Ovary (tissue), 9 donors: Measurements from ENCODE around the gene LRFN2. TPM values are rescaled to one million over a fixed set of nuclear protein-coding genes. Genes with fewer than 3 reads are reported as not detected.

Experiments
- DNase-seq, 5 donors: peaks; one replicate each; pipeline ENCODE4 v3.0.0-alpha.2; 2019 to 2020
- H3K27ac ChIP-seq, 2 donors: fragments of 200-600 bp; one replicate each; pipeline versions ENCODE4 v1.5.1 to v1.8.0; 2019 to 2022
- H3K27me3 ChIP-seq: fragments of 200-600 bp; one replicate; pipeline ENCODE4 v1.8.0; 2022
- H3K36me3 ChIP-seq: fragments of 200-600 bp; sonication (generic); one replicate; pipeline ENCODE4 v1.5.1; 2019
- H3K4me1 ChIP-seq: one replicate; pipeline ENCODE4 v1.8.1; 2013; ENCODE audit warnings: mild to moderate bottlenecking, moderate library complexity; ENCODE audit not compliant: insufficient read depth
- H3K4me3 ChIP-seq: fragments of 200-600 bp; sonication (generic); one replicate; pipeline ENCODE4 v1.5.1; 2017
- H3K9me3 ChIP-seq, 2 donors: fragments of 200-600 bp in 1 of 2; sonication (generic) in 1 of 2; one replicate each; pipeline versions ENCODE4 v1.5.1 to v1.8.1; 2013 to 2019; ENCODE audit warnings: mild to moderate bottlenecking in 1 of 2, moderate library complexity in 1 of 2
- EP300 ChIP-seq: sonication (generic); formaldehyde crosslinking; IDR thresholded peaks from one replicate; pipeline ENCODE4 v1.6.1; 2017; ENCODE audit warnings: antibody characterized with exemption
- POLR2A ChIP-seq: fragments of 450-650 bp; IDR thresholded peaks from one replicate; pipeline ENCODE4 v1.6.1; 2017; ENCODE audit warnings: antibody characterized with exemption, mild to moderate bottlenecking, moderate library complexity
- WGBS, 3 donors: extraction: QIAGEN DNeasy Blood & Tissue Kit in 1 of 3; methylation state at CpG; one replicate each; pipeline versions ENCODE4 v1.1.5 to v1.1.7; 2013 to 2017; 5-methylcytosine and 5-hydroxymethylcytosine counted together
- intact Hi-C, 4 donors: fragments of 100-400 bp; cut with DNase I; formaldehyde crosslinking; loops; one replicate each; pipeline versions ENCODE4 v1.11.0 to v1.15.1; 2022 to 2023
- polyA plus RNA-seq, 2 donors: library from polyadenylated mRNA; stranded (reverse); fragments of 200-250 nt in 1 of 2; fragments of 350-450 nt in 1 of 2; fragmentation: Illumina TruSeq in 1 of 2; extraction: RNeasy Lipid Tissue Mini Kit (QIAGEN cat#74804) in 1 of 2; gene quantifications; one replicate each; pipeline ENCODE4 v1.2.3, GENCODE V29; 2013 to 2014
- total RNA-seq, 7 donors: library from RNA; depleted of rRNA in 2 of 7; stranded (reverse); fragments of >200 nt in 2 of 7; fragmentation: NEBNext Ultra II Directional in 3 of 7; extraction: Animal tissue kit (Norgen Biotek cat#: 25700) in 3 of 7; gene quantifications; one replicate each; pipeline versions ENCODE4 v1.1.0 to v1.2.4, GENCODE V29; 2016 to 2023
- TF ChIP-seq, protein P1 (sequence below), 3 donors: fragments of 450-650 bp in 2 of 3; fragments of 200-600 bp in 1 of 3; IDR thresholded peaks; one replicate each; pipeline versions ENCODE4 v1.5.1 to v1.8.0; 2016 to 2022; ENCODE audit warnings: antibody characterized with exemption in 3 of 3, mild to moderate bottlenecking in 1 of 3
- donor health status: DM: no; HTN: no; CAD: no; lungs with moderate emphysema.
- donor health status: DM: no; HTN: no; CAD: no.
- donor health status: Bipolar disorder and iron deficiency.
- donor health status: DM: yes; HTN: yes; CAD: no.
- donor health status: DM: no; HTN: no; CAD: no.
- donor health status: DM: yes; HTN: yes; CAD: no.

LRFN2 gene
- total and polyA plus RNA-seq, 9 donors: 0.10 to 2.2 (median 0.66) TPM

DNA sequence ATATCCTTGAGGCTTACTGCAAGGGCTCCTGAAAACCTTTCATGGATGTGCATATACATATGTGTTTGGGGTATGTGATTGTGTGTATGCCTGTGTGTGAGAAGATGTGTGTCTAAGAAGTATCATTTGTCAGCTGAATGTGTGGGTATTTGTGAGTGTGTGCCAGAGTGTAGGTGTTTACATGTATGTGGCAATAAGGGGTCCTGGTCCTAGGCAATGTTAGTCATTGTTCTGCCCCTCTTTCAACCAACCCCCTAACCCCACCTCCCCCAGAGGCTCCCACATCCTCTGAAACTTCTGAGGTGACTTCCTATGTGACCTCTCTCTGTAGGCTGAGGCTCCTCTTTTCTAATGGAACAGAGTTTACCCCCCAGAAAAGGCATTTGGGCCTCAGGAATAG lies 186.4 kb downstream of the LRFN2 start:
- Histone ChIP-seq H3K27me3 (no peaks in the 10 kb centered on the region), H3K36me3 (no peaks in the 10 kb centered on the region), H3K4me1 (peaks cover 3% of the 10 kb centered on the region), H3K4me3 (no peak overlapping the region), H3K27ac (no peak overlapping the region), H3K9me3 (no peaks in the 10 kb centered on the region)
- intact Hi-C loops: no loop called here
- no peak for DNase-seq
- TF ChIP-seq, protein P1, sequence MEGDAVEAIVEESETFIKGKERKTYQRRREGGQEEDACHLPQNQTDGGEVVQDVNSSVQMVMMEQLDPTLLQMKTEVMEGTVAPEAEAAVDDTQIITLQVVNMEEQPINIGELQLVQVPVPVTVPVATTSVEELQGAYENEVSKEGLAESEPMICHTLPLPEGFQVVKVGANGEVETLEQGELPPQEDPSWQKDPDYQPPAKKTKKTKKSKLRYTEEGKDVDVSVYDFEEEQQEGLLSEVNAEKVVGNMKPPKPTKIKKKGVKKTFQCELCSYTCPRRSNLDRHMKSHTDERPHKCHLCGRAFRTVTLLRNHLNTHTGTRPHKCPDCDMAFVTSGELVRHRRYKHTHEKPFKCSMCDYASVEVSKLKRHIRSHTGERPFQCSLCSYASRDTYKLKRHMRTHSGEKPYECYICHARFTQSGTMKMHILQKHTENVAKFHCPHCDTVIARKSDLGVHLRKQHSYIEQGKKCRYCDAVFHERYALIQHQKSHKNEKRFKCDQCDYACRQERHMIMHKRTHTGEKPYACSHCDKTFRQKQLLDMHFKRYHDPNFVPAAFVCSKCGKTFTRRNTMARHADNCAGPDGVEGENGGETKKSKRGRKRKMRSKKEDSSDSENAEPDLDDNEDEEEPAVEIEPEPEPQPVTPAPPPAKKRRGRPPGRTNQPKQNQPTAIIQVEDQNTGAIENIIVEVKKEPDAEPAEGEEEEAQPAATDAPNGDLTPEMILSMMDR (IDR thresholded peaks at IDR 0.05): no peak
- TF ChIP-seq POLR2A (no peak), EP300 (no peak)

DNA sequence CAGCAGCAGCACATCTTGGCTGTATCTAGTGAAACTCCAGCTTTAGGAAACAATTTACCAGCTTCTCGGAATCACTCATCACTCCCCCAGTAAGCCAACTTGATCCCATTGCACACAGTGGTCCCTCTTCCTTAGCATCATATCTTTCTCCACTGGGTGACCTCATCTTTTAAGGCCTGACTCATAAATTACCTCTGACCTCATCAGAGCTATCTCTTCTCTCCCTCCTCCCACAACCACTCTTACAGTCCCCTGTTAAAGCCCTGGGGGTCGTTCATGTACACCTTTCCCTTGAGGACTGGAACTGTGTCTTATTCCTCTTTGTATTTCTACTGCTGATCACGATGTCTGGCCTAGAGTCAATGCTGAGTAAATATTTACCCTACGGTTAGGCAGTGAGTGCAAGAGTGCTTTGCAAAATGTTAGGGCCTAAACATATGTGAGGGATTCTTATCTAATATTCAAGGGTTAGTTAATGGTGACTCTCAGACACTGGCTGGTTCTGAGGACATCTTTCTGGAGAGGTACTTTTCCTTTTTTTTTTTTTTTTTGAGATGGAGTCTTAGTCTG lies 187.2 kb downstream of the LRFN2 start:
- Histone ChIP-seq H3K27me3 (no peaks in the 10 kb centered on the region), H3K4me3 (no peak overlapping the region), H3K4me1 (peaks cover 3% of the 10 kb centered on the region), H3K27ac (no peak overlapping the region), H3K9me3 (no peaks in the 10 kb centered on the region), H3K36me3 (no peaks in the 10 kb centered on the region)
- DNase-seq: no peak
- TF ChIP-seq, protein P1 (IDR thresholded peaks at IDR 0.05): no peak
- no peak for TF ChIP-seq EP300
- no peak for TF ChIP-seq POLR2A
- 45 to 61% (median 45%) methylated on average over 4 of the region's 4 CpGs for WGBS, 3 donors
- intact Hi-C loops: no loop called here

DNA sequence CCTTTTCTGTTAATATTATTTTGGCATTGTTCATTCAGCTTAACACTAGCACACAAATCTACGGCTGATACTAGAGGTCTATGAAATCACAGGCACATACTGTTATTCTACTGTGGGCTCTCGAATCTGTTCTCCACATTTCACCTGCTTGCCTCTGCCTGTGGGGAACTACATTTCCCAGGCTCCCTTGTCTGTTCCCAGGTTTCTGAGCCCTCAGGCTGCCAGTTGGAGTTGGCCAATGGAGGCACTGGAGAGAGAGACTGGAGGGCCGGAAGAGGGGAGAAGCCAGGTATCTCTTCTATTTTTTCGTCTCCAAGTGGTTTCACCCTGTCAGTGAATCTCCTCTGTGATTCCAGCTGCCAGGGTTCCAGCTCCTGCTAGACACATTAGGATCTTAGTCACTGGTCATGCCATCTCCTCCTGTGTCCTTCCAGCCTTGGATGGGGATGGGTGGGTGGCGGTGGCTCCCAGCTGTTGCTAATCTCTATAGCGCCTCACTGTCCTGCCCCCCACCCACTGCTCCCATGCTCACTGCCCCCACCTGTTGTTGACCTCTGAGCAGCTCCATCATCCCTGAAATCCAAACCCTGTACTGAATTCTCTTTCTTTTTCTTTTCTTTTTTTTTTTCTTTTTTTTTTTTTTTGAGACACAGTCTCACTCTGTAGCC lies 188.2 kb downstream of the LRFN2 start:
- intact Hi-C loops: no loop called here
- TF ChIP-seq POLR2A: no peak
- no peak for TF ChIP-seq EP300
- TF ChIP-seq, protein P1 (IDR thresholded peaks at IDR 0.05): no peak
- whole genome bisulfite sequencing, 3 donors: 53 to 73% (median 62%) methylated on average over 6 of the region's 6 CpGs

DNA sequence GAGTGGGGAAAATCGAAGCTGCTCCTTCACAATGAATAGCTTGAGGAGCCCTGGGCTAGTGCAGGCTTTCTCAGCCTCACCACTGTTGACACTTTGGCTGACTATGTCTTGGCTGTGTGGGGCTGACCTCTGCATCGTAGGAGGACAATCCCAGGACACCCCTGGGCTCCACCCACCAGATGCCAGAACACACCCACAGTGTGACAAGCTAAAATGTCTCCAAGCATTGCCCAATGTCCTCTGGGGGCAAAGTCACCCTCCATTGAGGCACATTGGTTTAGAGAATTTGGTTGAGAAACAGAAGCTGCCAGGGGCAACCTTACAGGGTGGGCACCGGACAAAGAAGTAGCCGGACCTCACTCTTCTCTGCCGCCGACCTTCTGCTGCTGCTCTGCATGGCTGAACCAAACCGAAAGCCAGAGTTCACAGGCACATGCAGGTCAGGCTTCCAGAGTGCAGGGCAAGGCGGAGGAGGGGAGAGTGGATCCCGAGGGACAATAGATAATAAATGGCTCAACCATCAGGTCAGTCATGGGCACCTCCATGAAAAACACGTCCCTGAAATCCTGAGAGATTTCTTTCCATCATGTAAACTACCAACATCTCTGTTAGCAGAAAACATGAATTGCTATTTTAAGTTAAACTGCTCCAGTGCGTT lies 189.0 kb downstream of the LRFN2 start:
- WGBS, 3 donors: 68 to 77% (median 74%) methylated on average over 11 of the region's 11 CpGs
- H3K9me3 ChIP-seq: no peaks in the 10 kb centered on the region
- no peak for DNase-seq
- no peaks in the 10 kb centered on the region for H3K36me3 ChIP-seq
- H3K27me3 ChIP-seq: no peaks in the 10 kb centered on the region
- peaks cover 3% of the 10 kb centered on the region for H3K4me1 ChIP-seq
- H3K27ac ChIP-seq: no peak overlapping the region
- TF ChIP-seq POLR2A (no peak), EP300 (no peak)
- TF ChIP-seq, protein P1 (IDR thresholded peaks at IDR 0.05): no peak
- no peak overlapping the region for H3K4me3 ChIP-seq
- intact Hi-C loops: no loop called here

More for the DNA sequence above, 188.2 kb downstream of the LRFN2 start:
- Histone ChIP-seq H3K9me3 (no peaks in the 10 kb centered on the region), H3K4me3 (no peak overlapping the region), H3K27ac (no peak overlapping the region), H3K36me3 (no peaks in the 10 kb centered on the region), H3K27me3 (no peaks in the 10 kb centered on the region), H3K4me1 (peaks cover 3% of the 10 kb centered on the region)
- DNase-seq: no peak
